IPS-NIHi7 (cell line): ENCODE results near the gene RNU2-63P.
"Not testable (repeated sequence)": the region's sequence is repeated elsewhere in the genome, so short reads cannot be mapped to it uniquely, and the experiment has no call there.

Experiments
- DNase-seq: peaks from one replicate; pipeline ENCODE4 v3.0.0; 2012; ENCODE audit warnings: mixed read lengths; ENCODE audit errors: extremely low spot score

RNU2-63P gene

DNA sequence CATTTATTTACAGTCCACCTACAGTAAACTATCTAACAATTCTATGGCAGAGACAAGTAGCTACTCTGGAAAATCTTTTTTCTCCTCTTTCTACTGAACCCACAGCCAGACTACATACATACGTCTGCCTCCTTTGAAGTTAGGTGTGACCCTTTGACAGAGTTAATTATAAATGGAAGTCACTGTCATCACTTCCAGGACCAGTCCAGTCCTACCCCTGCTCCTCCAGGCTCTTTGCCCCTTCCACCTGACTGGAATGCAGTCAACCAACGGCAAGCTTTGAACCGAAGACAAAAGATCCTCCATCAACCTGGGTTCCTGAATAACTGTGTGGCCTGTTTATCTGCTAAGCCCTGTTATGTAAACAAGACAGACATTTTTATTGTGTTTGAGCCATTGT, 35.2 kb downstream of the RNU2-63P start:
- not testable (repeated sequence) for DNase-seq

DNA sequence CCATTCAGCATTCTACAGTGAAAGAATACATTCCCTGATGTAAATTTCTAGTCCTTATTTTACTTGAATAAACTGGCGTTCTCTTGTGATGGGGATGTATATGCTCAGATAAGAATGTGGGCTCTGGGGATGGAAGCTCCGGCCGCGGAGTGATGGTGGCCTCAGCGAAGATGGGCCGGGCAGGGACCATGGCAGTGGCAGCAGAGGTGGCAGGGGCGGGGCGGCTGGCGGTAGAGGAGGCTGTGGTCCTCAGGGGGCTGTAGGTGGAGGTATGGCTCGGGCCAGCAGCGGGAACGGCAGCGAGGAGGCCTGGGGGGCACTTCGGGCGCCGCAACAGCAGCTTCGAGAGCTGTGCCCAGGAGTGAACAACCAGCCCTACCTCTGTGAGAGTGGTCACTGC, 44.0 kb downstream of the RNU2-63P start:
- not testable (repeated sequence) for DNase-seq
